Measurements from ENCODE around the gene FNDC3A.

Gene FNDC3A

DNA sequence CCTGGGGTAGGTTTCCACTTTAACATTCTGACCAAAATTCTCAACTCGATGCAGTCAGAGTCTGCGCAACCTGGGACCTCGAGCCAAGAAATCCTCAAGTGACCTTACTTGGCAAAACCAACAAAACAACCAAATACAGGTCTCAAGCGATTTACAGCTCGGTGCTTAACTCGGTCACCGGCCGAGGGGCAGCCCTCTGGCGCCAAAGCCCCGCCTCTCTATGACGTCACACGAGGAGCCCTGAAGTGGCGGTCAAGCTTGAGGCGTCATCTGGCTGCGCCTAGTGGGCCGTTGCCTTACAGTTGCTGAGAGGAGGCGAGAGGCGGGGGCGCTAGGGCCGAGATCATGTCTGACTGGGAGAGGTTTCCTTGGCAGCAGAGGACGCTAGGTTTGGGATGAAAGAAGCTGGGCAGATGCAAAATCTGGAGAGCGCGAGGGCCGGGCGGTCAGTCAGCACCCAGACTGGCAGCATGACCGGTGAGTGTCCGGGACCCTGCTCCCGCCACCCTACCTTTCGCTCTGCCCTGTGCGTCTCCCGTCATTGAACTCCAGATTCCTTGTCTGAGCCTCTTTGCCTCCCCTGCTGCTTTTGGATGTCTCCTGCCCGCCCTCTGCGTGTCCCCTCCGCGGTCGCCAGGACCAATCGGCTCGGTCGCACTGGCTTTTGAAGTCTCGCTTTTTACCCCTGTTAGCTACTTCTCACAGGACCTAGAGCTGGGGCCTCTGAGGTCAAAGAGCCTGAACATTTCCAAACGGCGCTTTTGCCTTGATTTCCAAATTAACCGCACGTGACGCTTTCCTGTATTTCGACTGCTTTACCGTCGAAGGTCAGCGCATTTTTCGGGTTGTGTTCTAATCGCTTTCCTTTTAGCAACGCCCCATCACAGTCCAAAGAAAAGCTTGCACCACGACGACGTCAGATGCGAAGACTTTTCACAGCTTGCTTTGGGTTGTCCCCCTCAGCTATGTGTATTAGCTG, 272.2 kb downstream of the FNDC3A start, which contains the start of gene CDADC1:
Gene CDADC1, plus strand, starts transcription at position 283 of the 979 bp plus-strand sequence. Its CDS starts 113 bp downstream, at position 396.
- in situ Hi-C loops (cut with MboI; ENCODE audit: low sequenced_read_pairs), result no loop called here

DNA sequence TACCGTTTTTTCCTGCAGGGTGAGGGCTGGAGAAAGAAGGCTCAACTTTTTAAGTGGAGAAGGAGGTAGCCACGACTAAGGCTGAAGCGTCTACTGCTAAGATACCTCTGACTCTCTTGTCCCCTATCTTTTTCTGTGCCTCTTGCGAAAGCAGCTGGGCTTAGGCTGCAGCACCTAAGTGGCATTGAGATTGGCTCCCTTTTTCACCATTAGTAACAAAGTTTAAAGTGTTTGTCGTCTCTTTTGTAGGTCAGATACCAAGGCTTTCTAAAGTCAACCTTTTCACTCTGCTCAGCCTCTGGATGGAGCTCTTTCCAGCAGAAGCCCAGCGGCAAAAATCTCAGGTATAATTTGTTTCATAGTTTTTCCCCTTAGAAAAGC, 272.9 kb downstream of the FNDC3A start:
- in situ Hi-C loops (cut with MboI; ENCODE audit: low sequenced_read_pairs), result no loop called here

DNA sequence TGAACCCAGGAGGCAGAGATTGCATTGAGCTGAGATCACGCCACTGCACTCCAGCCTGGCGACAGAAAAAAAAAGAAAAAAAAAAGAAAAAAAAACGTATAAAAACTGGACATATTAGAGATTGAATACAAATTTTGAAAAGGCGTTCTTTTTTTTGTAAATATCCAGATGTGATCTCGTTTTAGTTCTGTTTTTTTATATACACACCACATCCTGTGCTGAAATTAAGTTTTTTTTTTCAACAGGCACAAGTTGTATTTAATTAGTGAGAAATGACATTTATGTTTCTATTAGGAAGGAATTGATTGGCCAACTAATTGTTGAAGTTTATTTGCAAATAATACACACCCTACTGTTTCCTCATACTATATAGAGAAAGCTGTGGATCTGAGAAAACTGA, 275.6 kb downstream of the FNDC3A start:
- in situ Hi-C loops (cut with MboI; ENCODE audit: low sequenced_read_pairs), result no loop called here

DNA sequence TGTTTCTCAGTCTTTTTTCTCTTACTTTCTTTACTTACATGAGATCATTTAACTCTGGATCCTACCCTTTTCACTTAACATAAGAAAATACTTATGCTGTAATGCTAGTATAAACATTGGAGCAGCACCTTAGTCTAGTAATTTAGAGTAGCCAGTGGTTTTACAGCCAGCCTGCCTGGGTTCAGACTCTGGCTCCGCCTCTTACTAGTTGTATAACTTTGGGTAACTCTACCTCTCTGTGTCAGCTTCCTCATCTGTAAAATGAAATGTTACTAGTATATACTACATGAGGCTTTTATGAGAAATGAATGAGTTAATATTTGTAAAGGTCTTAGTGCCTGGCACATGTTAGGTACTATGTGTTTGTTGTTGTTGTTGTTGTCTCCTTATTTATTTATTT, 277.6 kb downstream of the FNDC3A start:
- in situ Hi-C loops (cut with MboI; ENCODE audit: low sequenced_read_pairs), result no loop called here

DNA sequence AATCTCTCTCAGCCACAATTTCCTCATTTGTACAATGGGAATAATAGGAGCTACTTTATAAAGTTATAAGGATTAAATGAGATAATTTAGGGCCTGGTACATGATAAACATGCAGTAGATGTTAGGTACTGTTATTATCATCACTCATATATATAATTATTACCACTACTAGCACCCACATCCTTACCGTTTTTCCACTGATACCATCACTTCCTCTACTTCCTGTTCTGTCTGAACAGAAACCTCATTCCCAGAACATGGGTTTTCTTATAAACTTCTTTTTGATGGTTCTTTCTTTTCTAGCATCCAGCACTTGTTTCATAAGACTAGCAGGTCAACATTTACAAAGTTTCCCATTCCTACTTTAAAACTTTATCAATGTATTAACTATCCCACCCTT, 278.3 kb downstream of the FNDC3A start:
- in situ Hi-C loops (cut with MboI; ENCODE audit: low sequenced_read_pairs), result no loop called here

DNA sequence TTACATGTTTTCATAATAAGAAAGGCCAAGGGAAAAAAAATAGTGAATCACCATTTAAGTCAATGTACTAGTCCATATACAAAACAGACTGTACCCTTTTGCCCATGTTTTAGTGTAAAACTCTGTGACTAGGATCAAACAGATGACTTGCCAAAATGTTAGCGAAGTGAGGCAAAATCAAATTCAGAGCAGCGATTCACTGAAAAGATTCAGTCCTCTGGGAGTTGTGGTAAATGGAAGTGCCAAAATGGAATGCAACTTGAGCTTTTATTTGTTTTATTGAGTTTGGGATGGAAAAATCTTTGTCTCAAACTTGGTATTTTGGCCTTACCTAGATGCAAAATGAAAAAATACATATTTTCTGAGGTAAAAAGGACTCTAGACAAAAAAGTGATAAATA, 281.1 kb downstream of the FNDC3A start:
- in situ Hi-C loops (cut with MboI; ENCODE audit: low sequenced_read_pairs), result no loop called here

DNA sequence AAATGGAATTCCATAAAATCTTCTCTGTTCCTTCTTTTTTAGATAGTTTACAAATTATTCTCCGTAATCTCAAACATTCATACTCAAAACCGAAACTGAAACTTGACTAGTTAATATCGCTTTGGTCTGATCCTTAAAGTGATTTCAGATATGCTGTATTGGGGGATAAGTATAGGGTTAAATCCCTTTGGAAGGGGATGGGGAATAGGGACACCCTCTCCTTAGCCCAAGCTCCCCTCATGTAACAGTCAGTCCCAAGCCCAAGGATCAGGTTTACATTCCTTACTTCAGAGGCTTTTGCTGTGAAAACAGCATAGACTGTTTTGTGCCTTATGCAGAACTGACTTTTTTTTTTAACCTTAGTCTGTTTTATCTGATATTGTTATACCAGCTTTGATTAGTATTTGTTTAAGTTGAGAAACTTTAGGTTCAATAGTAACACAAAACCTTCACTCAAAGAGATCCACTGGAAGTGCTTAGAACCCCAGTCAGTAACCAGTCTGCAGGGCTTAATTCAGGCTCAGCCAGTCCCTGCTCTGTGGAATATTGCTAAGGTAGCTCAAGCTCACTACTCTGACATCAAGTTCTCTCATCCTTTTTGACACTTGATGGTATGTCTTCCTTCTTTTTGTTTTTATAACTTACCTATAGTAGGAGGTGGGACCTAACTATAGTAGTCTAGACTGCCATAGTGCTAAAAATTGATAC, 282.5 kb downstream of the FNDC3A start:
- in situ Hi-C loops (cut with MboI; ENCODE audit: low sequenced_read_pairs), result no loop called here

Measured in HL-60/S4 treated with retinoic acid at 250 ng/mL for 4 days and 3 days (cell line).